Right renal pelvis (tissue), 4 donors: ENCODE measurements around the gene BRSK1. TPM values are rescaled to one million over a fixed set of nuclear protein-coding genes. Genes with fewer than 3 reads are reported as not detected.

Experiments used
- DNase-seq, 4 donors: peaks; one replicate each; pipeline ENCODE4 v3.0.0-alpha.2; 2013; ENCODE audit warnings: low read depth in 4 of 4, low spot score in 3 of 4, missing footprints in 1 of 4
- polyA plus RNA-seq, 4 donors: library from polyadenylated mRNA; unstranded; fragments of 120-200 nt; gene quantifications; one replicate each; pipeline ENCODE4 v1.2.1, GENCODE V29; 2013; ENCODE audit not compliant: insufficient read length in 4 of 4

The BRSK1 gene
- polyA plus RNA-seq, 4 donors: 14.1 to 16.7 (median 16.2) TPM

- no peak for DNase-seq
Observed at GRCh38 chr19:55270172-55270942, 13.4 kb upstream of the BRSK1 start.

- no peak for DNase-seq
Observed at GRCh38 chr19:55272142-55272541, 11.7 kb upstream of the BRSK1 start.

GRCh38 chr19:55273978-55274707, 9.7 kb upstream of the BRSK1 start:
- no peak for DNase-seq

GRCh38 chr19:55275851-55276719, 7.7 kb upstream of the BRSK1 start:
- DNase-seq: no peak

- DNase-seq: no peak
Observed at GRCh38 chr19:55276720-55277430, 6.9 kb upstream of the BRSK1 start.

GRCh38 chr19:55277494-55277893, 6.3 kb upstream of the BRSK1 start:
- DNase-seq: no peak

- no peak for DNase-seq
Observed at GRCh38 chr19:55278391-55279135, 5.2 kb upstream of the BRSK1 start.

GRCh38 chr19:55279340-55279739, 4.5 kb upstream of the BRSK1 start:
- DNase-seq: no peak

- peak; percentile 85 to 93 (median 92) for DNase-seq
Observed at GRCh38 chr19:55279770-55280643, 3.8 kb upstream of the BRSK1 start, which contains the start of gene HSPBP1. TSS of gene HSPBP1 (minus strand) at chr19:55280110. CDS start at chr19:55279608, 502 bp downstream.

GRCh38 chr19:55284405-55285058, 735 bp downstream of the BRSK1 start:
- no peak for DNase-seq

GRCh38 chr19:55285229-55285890, 1.6 kb downstream of the BRSK1 start:
- DNase-seq: no peak

GRCh38 chr19:55287361-55288079, 3.7 kb downstream of the BRSK1 start:
- DNase-seq: no peak

- no peak for DNase-seq
Observed at GRCh38 chr19:55289117-55289796, 5.5 kb downstream of the BRSK1 start.

- no peak for DNase-seq
Observed at GRCh38 chr19:55297267-55297666, 13.5 kb downstream of the BRSK1 start.

- DNase-seq: no peak
Observed at GRCh38 chr19:55299991-55300390, 16.2 kb downstream of the BRSK1 start.

- DNase-seq: no peak
Observed at GRCh38 chr19:55300886-55301458, 17.2 kb downstream of the BRSK1 start.
